CD4-positive, alpha-beta T cell treated with Interleukin-6 at 100 ng/mL for 8 hours (primary cell): ENCODE measurements around the gene PPARG.
"Not testable (repeated sequence)": the region's sequence is repeated elsewhere in the genome, so short reads cannot be mapped to it uniquely, and the experiment has no call there.

Experiments used
- DNase-seq: peaks from one replicate; pipeline ENCODE4 v3.0.0-alpha.2; 2020; ENCODE audit warnings: mixed read lengths, low spot score

Gene PPARG

GRCh38 chr3:12279591-12280326 is 9.1 kb upstream of the PPARG start:
- no peak for DNase-seq

- no peak for DNase-seq
Measured at GRCh38 chr3:12280357-12280806, 8.5 kb upstream of the PPARG start.

GRCh38 chr3:12284591-12284990 is 4.3 kb upstream of the PPARG start:
- DNase-seq, result no peak

GRCh38 chr3:12285003-12285555 is 3.8 kb upstream of the PPARG start:
- no peak for DNase-seq

- DNase-seq, result not testable (repeated sequence)
Measured at GRCh38 chr3:12285779-12286178, 3.1 kb upstream of the PPARG start.

- DNase-seq, result no peak
Measured at GRCh38 chr3:12286504-12286903, 2.4 kb upstream of the PPARG start.

DNA sequence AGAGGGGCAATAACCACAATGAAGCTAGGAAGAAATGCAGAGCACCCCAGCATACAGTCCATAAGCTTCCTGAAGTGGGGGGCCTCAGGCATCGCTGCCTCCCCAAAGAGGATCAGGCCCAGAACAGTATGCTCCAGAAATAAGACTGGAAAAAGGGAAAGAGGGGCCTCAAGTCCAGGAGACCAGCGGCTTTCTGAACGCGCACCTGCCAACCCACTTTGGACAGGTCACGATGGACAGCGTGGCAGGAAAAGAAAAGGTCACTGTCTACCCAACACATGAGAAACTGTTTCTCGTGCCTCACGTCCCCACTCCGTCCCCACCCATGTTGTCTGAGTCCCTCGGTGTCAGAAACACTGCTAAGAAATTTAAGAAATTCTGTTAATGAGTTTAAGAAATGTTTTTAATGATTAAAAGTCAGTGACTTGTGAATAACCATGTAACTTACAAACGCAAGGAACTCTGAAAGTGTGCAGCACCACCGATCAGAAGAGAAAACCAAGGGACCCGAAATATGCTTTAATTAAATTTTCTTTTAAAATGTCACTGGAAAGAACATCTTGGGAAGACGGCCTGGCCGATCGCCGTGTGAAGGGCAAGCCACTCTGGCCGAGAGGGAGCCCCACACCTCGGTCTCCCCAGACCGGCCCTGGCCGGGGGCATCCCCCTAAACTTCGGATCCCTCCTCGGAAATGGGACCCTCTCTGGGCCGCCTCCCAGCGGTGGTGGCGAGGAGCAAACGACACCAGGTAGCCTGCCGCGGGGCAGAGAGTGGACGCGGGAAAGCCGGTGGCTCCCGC is 1.7 kb upstream of the PPARG start:
- DNase-seq, result no peak

- DNase-seq, result no peak
Measured at GRCh38 chr3:12287727-12288181, 1.1 kb upstream of the PPARG start.

- no peak for DNase-seq
Measured at GRCh38 chr3:12289524-12289923, 654 bp downstream of the PPARG start.

DNA sequence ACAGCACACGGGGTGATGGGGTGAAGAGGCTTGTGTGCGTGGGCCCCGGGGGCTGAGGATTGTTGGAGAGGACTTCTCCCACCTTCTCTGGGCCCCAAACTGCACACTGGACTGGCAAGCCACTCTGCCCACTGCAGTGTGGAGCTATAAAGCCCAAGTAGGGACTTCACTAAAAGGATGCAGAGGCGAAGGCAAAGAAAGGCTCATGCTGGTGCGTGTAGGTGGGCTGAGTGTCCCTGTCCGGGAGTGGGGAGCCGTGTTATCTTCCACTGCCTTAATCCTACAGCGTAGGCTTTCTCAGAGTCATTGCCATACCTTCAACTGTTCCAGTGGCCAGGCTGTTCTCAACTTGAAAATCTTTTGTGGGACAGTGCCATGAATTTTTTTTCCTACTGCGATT is 3.9 kb downstream of the PPARG start:
- no peak for DNase-seq

- no peak for DNase-seq
Measured at GRCh38 chr3:12294885-12295580, 6.2 kb downstream of the PPARG start.

GRCh38 chr3:12296511-12296910 is 7.6 kb downstream of the PPARG start:
- DNase-seq, result no peak

GRCh38 chr3:12299026-12299425 is 10.2 kb downstream of the PPARG start:
- no peak for DNase-seq

GRCh38 chr3:12300137-12300536 is 11.3 kb downstream of the PPARG start:
- DNase-seq, result no peak

DNA sequence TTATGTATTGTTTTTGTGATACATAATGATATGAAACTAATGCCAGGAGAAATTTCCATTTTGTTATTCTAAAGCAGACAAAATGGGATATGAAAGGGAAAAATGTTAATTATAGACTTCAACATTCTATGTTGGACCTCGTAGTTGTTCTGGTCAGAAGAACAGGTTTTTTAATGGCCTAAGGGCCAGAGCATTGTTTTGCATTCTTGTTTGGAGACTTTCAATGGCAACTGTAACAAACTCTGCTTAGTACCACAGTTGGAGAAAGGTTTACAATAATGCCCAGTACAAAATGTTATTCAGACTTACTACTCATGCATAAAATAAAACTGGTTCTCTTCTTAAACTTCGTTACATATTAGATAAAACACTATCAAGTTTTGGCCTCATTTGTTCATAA is 12.2 kb downstream of the PPARG start:
- no peak for DNase-seq

DNA sequence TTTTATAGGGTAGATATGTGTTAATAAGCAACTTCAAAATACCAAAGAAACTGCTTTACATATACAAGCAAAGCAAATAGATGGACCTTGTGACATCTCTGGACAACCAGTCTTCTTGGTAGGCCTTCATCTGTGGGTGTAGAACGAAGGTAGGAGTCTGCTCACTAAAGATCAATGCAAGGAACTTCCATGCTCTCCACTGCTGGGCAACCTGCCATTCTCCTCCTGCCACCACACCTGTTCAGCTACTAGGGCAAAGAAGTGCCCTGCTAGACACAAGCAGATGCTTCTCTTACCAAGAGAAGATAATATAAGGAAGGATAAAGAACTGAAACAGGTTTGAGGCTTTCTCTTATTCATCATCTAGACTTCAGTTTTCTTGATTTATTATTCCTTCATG is 12.6 kb downstream of the PPARG start:
- no peak for DNase-seq

DNA sequence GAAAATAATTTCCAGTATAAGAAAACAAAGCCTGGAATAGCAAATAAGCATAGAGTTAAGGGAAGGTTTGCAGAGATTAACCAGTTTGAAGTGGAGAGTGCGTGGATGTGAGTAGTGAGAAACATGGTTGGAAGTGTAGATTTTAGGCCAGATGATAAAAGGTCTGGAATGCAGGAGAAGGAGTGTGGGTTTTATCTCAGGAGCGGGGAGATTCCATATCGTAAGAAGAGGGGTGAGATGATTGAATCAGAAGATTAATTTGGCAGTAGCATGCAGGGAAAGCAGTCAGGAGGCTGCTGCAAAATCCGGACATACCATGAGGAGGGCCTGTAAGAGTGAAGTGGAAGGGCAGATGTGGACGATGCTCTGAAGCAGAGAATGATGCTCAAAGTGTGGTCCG is 13.7 kb downstream of the PPARG start:
- DNase-seq, result no peak

DNA sequence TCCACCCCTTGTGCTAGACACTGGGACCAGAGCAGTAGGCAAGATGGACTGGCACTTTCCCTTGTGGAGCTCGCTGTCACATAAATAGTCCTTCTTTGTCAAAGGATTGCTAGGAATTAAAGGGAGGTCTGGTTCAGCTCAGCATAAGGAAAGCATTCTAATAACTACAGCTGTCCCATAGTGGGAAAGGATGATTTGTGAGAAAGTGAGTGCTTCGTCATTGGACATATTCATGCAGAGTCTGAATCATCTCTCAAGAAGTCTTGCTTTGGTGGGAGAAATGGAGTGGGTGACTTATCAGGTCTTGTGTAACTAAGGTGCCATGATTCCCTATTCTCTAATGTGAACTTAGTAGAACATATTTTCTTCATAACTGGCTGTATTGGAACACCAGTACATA is 14.7 kb downstream of the PPARG start:
- DNase-seq, result no peak

GRCh38 chr3:12303993-12304392 is 15.1 kb downstream of the PPARG start:
- DNase-seq, result no peak

DNA sequence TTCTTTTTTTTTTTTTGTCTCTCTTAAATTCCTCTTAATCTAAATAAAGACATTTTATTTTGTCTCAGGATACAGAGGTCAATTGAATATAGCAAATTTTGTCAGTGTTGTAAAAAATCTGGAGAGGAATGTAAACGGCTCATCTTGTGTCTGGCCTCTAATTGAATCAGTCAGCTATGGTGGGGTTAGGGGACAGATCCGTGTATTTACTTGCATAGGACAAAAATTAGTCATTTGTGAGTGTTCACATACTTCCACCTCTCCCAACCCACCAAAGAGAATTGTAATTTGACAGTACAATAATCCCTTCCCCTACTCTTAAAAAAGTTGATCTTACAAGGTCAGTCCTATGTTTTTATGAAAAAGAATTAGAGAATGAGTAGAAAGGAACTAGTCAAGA is 18.3 kb downstream of the PPARG start:
- DNase-seq, result no peak

DNA sequence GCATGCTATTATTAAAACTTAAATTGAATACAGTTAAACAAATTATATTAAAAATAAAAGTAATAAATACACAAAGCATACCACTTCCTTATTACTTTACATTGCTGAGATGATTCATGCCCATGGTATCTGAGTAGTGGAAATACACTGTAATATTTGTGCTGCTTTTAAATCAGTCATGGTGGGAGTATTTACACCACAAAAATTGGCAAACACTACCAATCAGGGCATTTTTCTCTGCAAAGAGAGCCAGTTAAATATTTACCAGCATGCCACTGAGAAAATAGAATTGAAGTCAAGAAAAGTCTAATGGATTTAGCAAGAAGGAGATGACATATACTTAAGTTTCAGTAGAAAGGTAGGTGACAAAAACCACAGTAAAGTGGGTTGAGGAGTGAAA is 19.6 kb downstream of the PPARG start:
- no peak for DNase-seq

GRCh38 chr3:12309716-12310115 is 20.8 kb downstream of the PPARG start:
- DNase-seq, result no peak

DNA sequence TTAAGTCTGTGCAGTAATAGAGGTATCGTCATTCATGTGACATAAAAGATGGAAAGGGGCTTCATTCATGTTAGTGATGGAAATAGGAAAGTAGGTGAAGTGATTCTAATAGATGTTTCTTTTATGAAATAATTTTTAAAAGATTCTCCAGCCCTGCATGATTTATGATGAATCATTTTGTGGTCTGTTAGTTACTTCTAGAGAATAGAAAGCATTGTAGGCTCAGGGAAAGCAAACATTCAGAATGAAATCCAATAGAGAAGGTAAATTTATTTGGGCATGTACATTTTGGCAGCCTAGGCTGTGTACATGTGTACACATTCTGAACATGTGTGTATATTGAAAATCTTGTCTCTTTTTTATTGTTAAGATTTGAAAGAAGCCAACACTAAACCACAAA is 23.1 kb downstream of the PPARG start:
- DNase-seq, result no peak
